Measurements from ENCODE around the gene ACP7. TPM values are rescaled to one million over a fixed set of nuclear protein-coding genes. Genes with fewer than 3 reads are reported as not detected.

Gene ACP7
- total and polyA plus RNA-seq, 2 of the 8 experiments (the other 6 are each of a cell fraction or from before 2014, with no cell fraction given): 0.27 to 0.50 TPM

DNA sequence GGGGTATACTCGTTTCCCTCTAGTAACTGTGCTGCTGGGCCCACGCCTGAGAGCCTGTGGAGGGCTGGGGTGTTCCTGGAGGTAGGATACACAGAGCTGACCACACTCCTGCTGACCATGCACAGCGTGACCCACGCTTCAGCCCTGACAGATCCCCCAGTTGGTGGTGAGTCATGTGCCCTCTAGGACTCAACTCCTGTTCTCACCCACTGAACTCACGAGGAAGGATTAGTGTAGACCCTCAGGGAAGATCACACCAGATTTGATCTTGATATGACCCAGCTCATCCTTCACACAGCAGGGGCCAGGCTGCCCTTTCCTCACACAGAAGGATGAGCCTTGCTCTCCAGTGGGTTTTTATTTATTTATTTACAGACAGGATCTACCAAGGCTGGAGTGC is 13.3 kb upstream of the ACP7 start:
- Histone ChIP-seq H3K23ac (ENCODE audit: insufficient read length) (no peak overlapping the region), H2BK12ac (ENCODE audit: low read depth, low read length) (no peak overlapping the region), H4K5ac (ENCODE audit: insufficient read length, low read depth, low read length) (no peak overlapping the region), H2BK15ac (ENCODE audit: low read length) (no peak overlapping the region), H3K4me3 (ENCODE audit: extremely low read depth in 1 of 4, insufficient read depth in 2 of 4, low read depth in 3 of 4, low read length in 4 of 4) (no peak overlapping the region), H3K18ac (ENCODE audit: extremely low read depth, low read length) (no peak overlapping the region), H3K4me2 (ENCODE audit: insufficient read depth in 1 of 2, low read depth in 2 of 2, low read length in 2 of 2) (no peak overlapping the region), H2AK5ac (ENCODE audit: low read depth, low read length) (no peak overlapping the region), H3K4ac (replicated peaks; ENCODE audit: insufficient read length, low read depth, low read length) (no peak overlapping the region), H3K36me3 (ENCODE audit: control insufficient read depth in 2 of 4, insufficient read depth in 4 of 4, low read length in 3 of 4) (no peaks in the 10 kb centered on the region), H3K23me2 (ENCODE audit: low read depth, low read length) (no peaks in the 10 kb centered on the region), H3K79me1 (ENCODE audit: low read depth, low read length) (no peaks in the 10 kb centered on the region), H2BK20ac (ENCODE audit: low read length) (no peak overlapping the region), H2BK120ac (replicated peaks; ENCODE audit: low read depth, low read length) (no peak overlapping the region), H3K56ac (replicated peaks; ENCODE audit: insufficient read length, low read depth, low read length) (no peak overlapping the region), H3K9ac (replicated peaks in 1 of 4; ENCODE audit: extremely low read depth in 1 of 4, low read depth in 3 of 4, low read length in 3 of 4) (no peak overlapping the region), H3K79me2 (ENCODE audit: control insufficient read depth in 1 of 2, insufficient read depth in 2 of 2, low read length in 2 of 2) (no peaks in the 10 kb centered on the region), H3K9me3 (ENCODE audit: insufficient read depth in 2 of 2, low read depth in 1 of 2, low read length in 1 of 2) (no peaks in the 10 kb centered on the region), H3K27me3 (replicated peaks in 1 of 4; ENCODE audit: control insufficient read depth in 3 of 4, extremely low read depth in 1 of 4, insufficient read depth in 3 of 4, low read length in 3 of 4) (no peaks in the 10 kb centered on the region), H4K91ac (replicated peaks; ENCODE audit: insufficient read length, low read length) (no peak overlapping the region), H2AFZ (ENCODE audit: low read length) (no peak overlapping the region), H4K20me1 (replicated peaks in 1 of 2; ENCODE audit: control insufficient read depth in 1 of 2, insufficient read depth in 2 of 2, low read length in 2 of 2) (no peaks in the 10 kb centered on the region), H3K4me1 (replicated peaks in 1 of 4; ENCODE audit: control insufficient read depth in 3 of 4, insufficient read depth in 4 of 4, low read length in 3 of 4) (no peaks in the 10 kb centered on the region), H2BK5ac (ENCODE audit: low read depth, low read length) (no peak overlapping the region), H4K8ac (ENCODE audit: extremely low read depth, insufficient read depth, low read length) (no peak overlapping the region; the same call in 1 of the 2 replicates), H3K27ac (ENCODE audit: low read depth, low read length) (no peak overlapping the region), H3K14ac (ENCODE audit: insufficient read length) (no peak overlapping the region)
- CTCF ChIA-PET (ENCODE audit: partially characterized antibody): interaction anchor here (1.0 to 1.2 kb wide), 2 partner anchors 20 to 109 kb away, joined by 3 read pairs; no protein-coding TSS in a partner anchor
- POLR2A ChIA-PET (ENCODE audit: partially characterized antibody): interaction anchor here (1.5 kb wide), 1 partner anchor 10 kb away, joined by 5 read pairs; no protein-coding TSS in a partner anchor
- no peak for FAIRE-seq
- no peak for DNase-seq (ENCODE audit: low read depth in 1 of 2, low spot score in 2 of 2)
- WGBS, 2 experiments (ENCODE audit: extremely low coverage in 1 of 2, insufficient coverage in 1 of 2, insufficient read length in 1 of 2, insufficient replicate concordance in 2 of 2, low coverage in 1 of 2, low lambda C conversion rate in 2 of 2, missing lambda C conversion rate in 1 of 2): 79% methylated on average over 5 of the region's 5 CpGs; no CpG with 5 or more reads in 1 of the 2 experiments
- TF ChIP-seq NRF1 (IDR thresholded peaks at IDR 0.05; ENCODE audit: low read depth, low read length) (no peak), FOSL1 (IDR thresholded peaks at IDR 0.05; ENCODE audit: insufficient read depth, low read depth, low read length) (no peak), CEBPB (IDR thresholded peaks at IDR 0.05; ENCODE audit: low read depth, low read length) (no peak), BRCA1 (IDR thresholded peaks at IDR 0.05; ENCODE audit: low read depth, low read length) (no peak), KDM4A (IDR thresholded peaks at IDR 0.05; ENCODE audit: low read depth, low read length, severe bottlenecking) (no peak), GTF2F1 (IDR thresholded peaks at IDR 0.05; ENCODE audit: borderline replicate concordance, low read depth, low read length) (no peak), PHF8 (conservative IDR thresholded peaks at IDR 0.05; ENCODE audit: low read depth, low read length) (no peak), JUND (IDR thresholded peaks at IDR 0.05; ENCODE audit: low read length) (no peak), TAF7 (optimal IDR thresholded peaks at IDR 0.05; ENCODE audit: borderline replicate concordance, low read depth, low read length) (no peak), POLR2A (IDR thresholded peaks at IDR 0.05; ENCODE audit: control extremely low read depth in 1 of 2, low read depth in 2 of 2, low read length in 2 of 2) (no peak), HDAC2 (IDR thresholded peaks at IDR 0.05; ENCODE audit: borderline replicate concordance in 1 of 2, low read depth in 2 of 2, low read length in 2 of 2) (no peak), CBX8 (IDR thresholded peaks at IDR 0.05; ENCODE audit: borderline replicate concordance, low read depth, low read length) (no peak), BCL11A (IDR thresholded peaks at IDR 0.05; ENCODE audit: low read depth in 2 of 2, low read length in 2 of 2) (no peak)
- TF ChIP-seq, protein P1, sequence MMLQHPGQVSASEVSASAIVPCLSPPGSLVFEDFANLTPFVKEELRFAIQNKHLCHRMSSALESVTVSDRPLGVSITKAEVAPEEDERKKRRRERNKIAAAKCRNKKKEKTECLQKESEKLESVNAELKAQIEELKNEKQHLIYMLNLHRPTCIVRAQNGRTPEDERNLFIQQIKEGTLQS (IDR thresholded peaks at IDR 0.05; ENCODE audit: insufficient read depth, low read depth, low read length): no peak
